ENCODE data around the gene ZCCHC9.
"Not testable (repeated sequence)": the region's sequence is repeated elsewhere in the genome, so short reads cannot be mapped to it uniquely, and the experiment has no call there.

Gene ZCCHC9, protein sequence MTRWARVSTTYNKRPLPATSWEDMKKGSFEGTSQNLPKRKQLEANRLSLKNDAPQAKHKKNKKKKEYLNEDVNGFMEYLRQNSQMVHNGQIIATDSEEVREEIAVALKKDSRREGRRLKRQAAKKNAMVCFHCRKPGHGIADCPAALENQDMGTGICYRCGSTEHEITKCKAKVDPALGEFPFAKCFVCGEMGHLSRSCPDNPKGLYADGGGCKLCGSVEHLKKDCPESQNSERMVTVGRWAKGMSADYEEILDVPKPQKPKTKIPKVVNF

DNA sequence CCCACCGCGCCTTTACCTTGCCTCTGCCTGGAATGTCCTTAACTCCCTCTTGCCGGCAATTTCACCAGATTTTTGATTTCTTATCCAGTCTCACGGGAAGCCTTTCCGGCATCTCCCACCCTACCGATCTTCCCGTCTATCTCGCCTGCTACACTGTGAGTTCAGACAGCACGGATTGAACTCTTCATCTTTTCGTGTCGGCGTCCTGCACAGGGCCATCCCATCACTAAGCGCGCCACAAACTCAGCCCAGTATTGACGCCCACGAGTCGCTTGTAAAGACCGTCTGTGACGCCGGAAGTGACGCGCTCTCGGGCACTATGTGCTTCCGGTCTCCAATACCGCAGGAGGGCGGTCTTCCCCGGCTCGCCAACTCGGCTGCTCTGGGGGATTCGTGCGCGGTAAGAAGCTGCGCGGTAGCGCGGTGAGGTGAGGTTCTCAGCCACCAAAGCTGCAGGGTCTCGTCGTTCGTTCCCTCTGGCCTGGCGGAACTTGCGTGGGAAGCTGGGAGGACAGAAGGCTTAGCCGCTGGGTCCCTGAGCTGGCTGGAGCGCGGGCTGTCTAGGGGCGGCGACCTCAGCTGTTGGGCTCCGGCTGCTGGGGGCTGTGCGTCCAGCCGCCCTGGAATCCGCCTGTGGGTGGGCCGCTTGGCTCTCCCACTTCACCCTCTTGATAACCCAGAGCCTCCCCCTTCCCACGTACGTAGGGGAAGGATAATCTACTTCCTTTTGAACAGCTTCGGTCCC, at the start of gene ZCCHC9:
ZCCHC9 (plus strand) TSS at position 317 of the 745 bp plus-strand sequence. CDS start 3,171 bp downstream, outside the sequence.
- peak; percentile 71 for DNase-seq

DNA sequence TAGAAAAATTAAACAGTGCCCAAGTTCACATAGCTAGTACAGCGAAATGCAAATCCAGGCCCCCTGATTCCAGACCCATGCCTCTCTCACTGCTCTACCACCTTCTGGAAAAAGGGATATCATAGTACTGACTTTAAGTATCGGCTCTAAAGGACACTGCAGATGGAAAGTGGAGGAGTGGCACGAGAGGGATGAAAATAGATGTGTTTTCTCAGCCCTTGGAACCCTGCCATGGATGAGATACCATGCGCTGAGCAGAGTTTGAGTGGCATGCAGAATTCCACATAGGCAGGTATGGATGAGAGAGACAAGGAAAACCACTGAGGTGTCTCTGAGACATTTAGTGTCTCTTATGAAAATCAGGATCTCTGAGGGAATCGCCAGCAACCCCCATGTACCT, 49.5 kb upstream of the ZCCHC9 start:
- no peak for DNase-seq

- no peak for DNase-seq
Observed at GRCh38 chr5:81252904-81253303, 48.5 kb upstream of the ZCCHC9 start.

- no peak for DNase-seq
Observed at GRCh38 chr5:81253875-81254274, 47.5 kb upstream of the ZCCHC9 start.

DNA sequence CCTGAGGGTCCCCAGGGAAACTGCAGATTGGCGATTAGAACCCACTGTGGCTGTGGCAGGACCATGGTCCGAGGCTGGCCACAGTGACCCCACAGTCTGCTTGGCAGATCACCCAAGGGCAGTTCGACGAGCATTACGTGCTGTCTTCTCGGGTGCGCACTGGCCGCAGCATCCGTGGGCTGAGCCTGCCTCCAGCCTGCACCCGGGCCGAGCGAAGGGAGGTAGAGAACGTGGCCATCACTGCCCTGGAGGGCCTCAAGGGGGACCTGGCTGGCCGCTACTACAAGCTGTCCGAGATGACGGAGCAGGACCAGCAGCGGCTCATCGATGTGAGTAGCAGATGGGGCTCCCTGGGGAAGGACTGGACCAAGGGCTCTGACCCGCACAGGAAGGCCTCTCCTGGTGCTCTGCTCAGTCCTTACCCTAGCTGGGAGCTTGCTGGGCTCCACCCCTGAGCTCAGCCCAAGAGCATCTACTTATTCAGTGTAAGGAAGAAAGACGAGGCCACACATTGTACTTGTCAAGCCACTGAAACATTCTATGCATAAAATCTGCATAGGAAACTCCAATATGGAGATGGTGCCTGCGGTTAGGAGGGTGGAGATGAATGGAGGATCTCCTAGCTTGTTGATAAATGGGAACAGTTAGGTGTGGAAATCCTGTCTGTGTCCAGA, 46.4 kb upstream of the ZCCHC9 start:
- DNase-seq, result no peak

GRCh38 chr5:81256766-81257165, 44.6 kb upstream of the ZCCHC9 start:
- no peak for DNase-seq

GRCh38 chr5:81262796-81263195, 38.6 kb upstream of the ZCCHC9 start:
- not testable (repeated sequence) for DNase-seq

- DNase-seq, result no peak
Observed at GRCh38 chr5:81265101-81265500, 36.3 kb upstream of the ZCCHC9 start.

GRCh38 chr5:81268521-81269196, 32.7 kb upstream of the ZCCHC9 start:
- no peak for DNase-seq

- no peak for DNase-seq
Observed at GRCh38 chr5:81269751-81270393, 31.5 kb upstream of the ZCCHC9 start.

DNA sequence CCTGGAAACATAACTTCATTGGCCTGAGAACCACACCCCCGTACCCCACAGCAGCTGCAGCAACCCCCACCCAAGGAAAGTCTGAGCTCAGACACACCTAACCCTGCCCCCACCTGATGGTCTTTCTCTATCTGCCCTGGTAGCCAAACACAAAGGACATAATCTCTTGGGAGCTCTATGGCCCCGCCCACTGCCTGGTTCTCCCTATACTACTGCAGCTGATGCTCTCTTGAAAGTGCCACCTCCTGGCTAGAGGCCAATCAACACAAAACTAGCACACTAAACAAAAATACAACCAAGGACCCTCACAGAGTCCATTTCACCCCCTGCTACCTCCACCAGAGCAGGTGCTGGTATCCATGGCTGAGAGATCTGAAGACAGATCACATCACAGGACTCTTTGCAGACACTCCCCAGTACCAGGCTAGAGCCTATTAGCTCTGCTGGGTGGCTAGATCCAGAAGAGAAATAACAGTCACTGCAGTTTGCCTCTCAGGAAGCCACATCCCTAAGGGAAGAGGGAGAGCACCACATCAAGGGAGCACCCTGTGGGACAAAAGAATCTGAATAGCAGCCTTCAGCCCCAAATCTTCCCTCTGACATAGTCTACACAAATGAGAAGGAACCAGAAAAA, 30.9 kb upstream of the ZCCHC9 start:
- not testable (repeated sequence) for DNase-seq

DNA sequence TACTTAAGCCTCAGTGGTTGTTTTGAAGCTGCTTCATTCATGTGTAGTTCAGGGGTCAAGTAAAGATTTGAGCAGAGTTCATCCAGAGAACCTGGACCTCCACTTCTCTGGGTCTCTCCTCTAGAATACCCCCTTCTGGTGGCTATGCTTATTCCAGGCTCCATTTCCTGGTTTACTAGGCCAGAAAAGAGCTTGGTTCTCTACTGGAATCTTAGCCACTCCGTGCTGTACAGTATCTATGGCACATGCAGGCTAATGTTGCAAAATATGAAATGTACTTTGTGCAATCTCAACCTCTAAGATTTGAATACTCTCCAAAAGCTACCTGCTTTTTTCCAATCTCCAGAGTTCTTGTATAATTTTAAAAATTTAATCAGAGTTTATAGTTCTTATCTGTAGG, 17.4 kb upstream of the ZCCHC9 start:
- no peak for DNase-seq

DNA sequence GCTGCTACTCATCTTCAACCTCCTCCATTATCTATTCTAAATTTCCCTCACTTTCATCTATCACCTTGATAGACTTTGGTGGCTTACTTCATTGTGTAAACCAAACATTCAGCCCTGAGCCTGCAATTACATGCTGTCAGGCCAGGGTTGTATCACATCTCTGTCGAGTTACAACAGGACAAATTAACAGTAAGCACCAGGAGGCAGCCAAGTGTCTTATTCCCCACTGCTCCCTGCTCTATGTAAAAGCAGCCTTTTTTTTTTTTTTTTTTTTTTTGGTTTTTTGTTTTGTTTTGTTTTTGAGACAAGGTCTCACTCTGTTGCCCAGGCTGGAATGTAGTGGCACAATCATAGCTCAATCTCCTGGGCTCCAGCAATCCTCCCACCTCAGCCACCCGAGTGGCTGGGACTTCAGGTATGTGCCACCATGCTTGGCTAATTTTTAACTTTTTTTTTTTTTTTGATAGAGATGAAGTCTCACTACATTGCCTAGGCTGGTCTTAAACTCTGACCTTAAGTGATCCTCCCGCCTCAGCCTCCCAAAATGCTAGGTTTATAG, 15.2 kb upstream of the ZCCHC9 start:
- DNase-seq, result no peak

- DNase-seq, result no peak
Observed at GRCh38 chr5:81288021-81288433, 13.4 kb upstream of the ZCCHC9 start.

GRCh38 chr5:81290146-81290545, 11.2 kb upstream of the ZCCHC9 start:
- DNase-seq, result no peak

- no peak for DNase-seq
Observed at GRCh38 chr5:81292130-81292529, 9.3 kb upstream of the ZCCHC9 start.

GRCh38 chr5:81294021-81294420, 7.4 kb upstream of the ZCCHC9 start:
- not testable (repeated sequence) for DNase-seq

- DNase-seq, result no peak
Observed at GRCh38 chr5:81297531-81297930, 3.9 kb upstream of the ZCCHC9 start.

DNA sequence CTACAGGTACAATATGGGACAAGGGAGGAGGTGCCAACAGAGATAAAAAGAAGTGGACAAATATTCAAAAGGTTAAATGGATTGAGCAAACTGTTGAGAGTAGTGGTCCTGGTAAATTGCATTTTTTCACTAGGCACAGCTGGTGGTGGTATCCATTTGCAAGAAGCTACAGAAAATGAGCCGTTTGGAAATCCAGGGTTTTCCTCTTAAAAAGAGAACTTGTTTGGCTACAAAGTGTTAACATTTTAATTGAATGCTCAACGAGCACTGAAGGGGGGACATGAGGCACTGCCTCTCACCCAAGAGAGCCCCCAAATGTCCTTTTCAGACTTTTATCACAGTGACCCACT, 491 bp upstream of the ZCCHC9 start:
- no peak for DNase-seq

- DNase-seq, result no peak
Observed at GRCh38 chr5:81302596-81302995, 1.2 kb downstream of the ZCCHC9 start.

GRCh38 chr5:81303563-81303962, 2.2 kb downstream of the ZCCHC9 start:
- DNase-seq, result no peak

GRCh38 chr5:81305785-81306184, 4.4 kb downstream of the ZCCHC9 start:
- no peak for DNase-seq
